MCF 10A (cell line): ENCODE data around the gene TRIM31. TPM values are rescaled to one million over a fixed set of nuclear protein-coding genes. Genes with fewer than 3 reads are reported as not detected.

Source experiments
- BruUV-seq: library from RNA; stranded (reverse); fragments of 400-500 nt; replicated peaks from 2 replicates; lab custom pipeline; 2021; lab: Mats Ljungman, UMichigan
- CTCF ChIA-PET: fragments of 300-600 bp; sonication (Branson Sonifier 250); formaldehyde crosslinking; extraction: SDS; loops from one replicate; lab custom pipeline; 2021; ENCODE audit warnings: antibody characterized with exemption, inconsistent platforms; lab: Yijun Ruan, JAX
- POLR2A ChIA-PET: fragments of 300-600, 350-650 bp; sonication (Branson Sonifier 250); formaldehyde crosslinking; extraction: SDS; loops from one replicate; lab custom pipeline; 2020; ENCODE audit warnings: antibody characterized with exemption, inconsistent platforms; lab: Yijun Ruan, JAX
- DNase-seq: peaks from one replicate; pipeline ENCODE4 v3.0.0-alpha.2; 2018; ENCODE audit not compliant: unreplicated experiment
- H3K27ac Mint-ChIP-seq: one replicate; pipeline ENCODE4 v1.8.0; 2022; ENCODE audit warnings: mild to moderate bottlenecking, low read depth, mixed read lengths; ENCODE audit not compliant: unreplicated experiment
- H3K27me3 Mint-ChIP-seq: one replicate; pipeline ENCODE4 v1.8.0; 2022; ENCODE audit warnings: mixed read lengths; ENCODE audit not compliant: insufficient read depth, unreplicated experiment
- H3K36me3 Mint-ChIP-seq: one replicate; pipeline ENCODE4 v1.8.0; 2022; ENCODE audit warnings: mild to moderate bottlenecking, moderate library complexity, mixed read lengths; ENCODE audit not compliant: insufficient read depth, unreplicated experiment
- H3K4me1 Mint-ChIP-seq: one replicate; pipeline ENCODE4 v1.8.0; 2022; ENCODE audit warnings: mixed read lengths; ENCODE audit not compliant: insufficient read depth, unreplicated experiment
- H3K4me3 Mint-ChIP-seq: one replicate; pipeline ENCODE4 v1.8.0; 2022; ENCODE audit warnings: mild to moderate bottlenecking, moderate library complexity, mixed read lengths; ENCODE audit not compliant: unreplicated experiment
- H3K9me3 Mint-ChIP-seq: one replicate; pipeline ENCODE4 v1.8.0; 2022; ENCODE audit warnings: mixed read lengths; ENCODE audit not compliant: unreplicated experiment
- CTCF ChIP-seq: fragments of 200-600 bp; IDR thresholded peaks from one replicate; pipeline ENCODE4 v1.8.0; 2022; ENCODE audit warnings: antibody characterized with exemption, mild to moderate bottlenecking; ENCODE audit not compliant: unreplicated experiment
- intact Hi-C: fragments of 100-400 bp; cut with micrococcal nuclease; formaldehyde crosslinking; loops from 2 replicates; pipeline ENCODE4 v1.14.1; 2022
- total RNA-seq: library from RNA; stranded (reverse); gene quantifications from 2 replicates; pipeline ENCODE4 v1.2.3, GENCODE V29; 2022

The TRIM31 gene
- total RNA-seq, 1 experiment from 2014 or later: not detected

GRCh38 chr6:30102414-30102969 is 10.4 kb downstream of the TRIM31 start:
- H3K27me3 Mint-ChIP-seq: peaks cover 15% of the 10 kb centered on the region
- intact Hi-C loops: loop anchor here (2.0 kb wide), 3 partner anchors 36 to 224 kb away; partner anchors contain the start of genes PPP1R11, TRIM26 and TRIM39
- H3K4me3 Mint-ChIP-seq: peak overlapping the region; percentile 70
- peak overlapping the region; percentile 84 for H3K27ac Mint-ChIP-seq
- BruUV-seq: TSS peak; percentile 61
- no peaks in the 10 kb centered on the region for H3K36me3 Mint-ChIP-seq
- TF ChIP-seq CTCF: no peak
- H3K9me3 Mint-ChIP-seq: no peaks in the 10 kb centered on the region
- POLR2A ChIA-PET: interaction anchor here (0.6 to 5.6 kb wide), 28 partner anchors 10 to 453 kb away, joined by 3 to 83 read pairs (median 7); partner anchors contain the start of genes POLR1H, PPP1R11, RNF39 and TRIM26
- CTCF ChIA-PET: interaction anchor here (0.7 to 5.2 kb wide), 14 partner anchors 10 to 68 kb away, joined by 3 to 153 read pairs (median 6); partner anchors contain the start of genes TRIM10 and TRIM31
- peak; percentile 91 for DNase-seq
- peaks cover 36% of the 10 kb centered on the region for H3K4me1 Mint-ChIP-seq

GRCh38 chr6:30101444-30102413 is 11.2 kb downstream of the TRIM31 start:
- CTCF ChIA-PET: interaction anchor here (0.7 to 1.6 kb wide), 10 partner anchors 11 to 110 kb away, joined by 3 to 32 read pairs (median 4); partner anchors contain the start of genes POLR1H and TRIM31
- H3K9me3 Mint-ChIP-seq: no peaks in the 10 kb centered on the region
- H3K27me3 Mint-ChIP-seq: peaks cover 18% of the 10 kb centered on the region
- POLR2A ChIA-PET: interaction anchor here (0.5 to 5.6 kb wide), 25 partner anchors 8 to 1266 kb away, joined by 3 to 83 read pairs (median 7); partner anchors contain the start of genes POLR1H, PPP1R11, RNF39 and TRIM26
- no peak for TF ChIP-seq CTCF
- peak overlapping the region; percentile 84 for H3K27ac Mint-ChIP-seq
- BruUV-seq: TSS peak; percentile 58
- no peaks in the 10 kb centered on the region for H3K36me3 Mint-ChIP-seq
- intact Hi-C loops: loop anchor here (2.0 kb wide), 3 partner anchors 35 to 225 kb away; partner anchors contain the start of genes PPP1R11, TRIM26 and TRIM39
- peak; percentile 89 for DNase-seq
- peak overlapping the region; percentile 70 for H3K4me3 Mint-ChIP-seq
- H3K4me1 Mint-ChIP-seq: peaks cover 38% of the 10 kb centered on the region

GRCh38 chr6:30100585-30101443 is 12.1 kb downstream of the TRIM31 start:
- BruUV-seq: no TSS peak
- no peaks in the 10 kb centered on the region for H3K9me3 Mint-ChIP-seq
- no peak for TF ChIP-seq CTCF
- DNase-seq: peak; percentile 32
- peaks cover 18% of the 10 kb centered on the region for H3K27me3 Mint-ChIP-seq
- peaks cover 38% of the 10 kb centered on the region for H3K4me1 Mint-ChIP-seq
- ChIA-PET POLR2A (interaction anchor here (0.6 to 5.6 kb wide), 19 partner anchors 7 to 457 kb away, joined by 3 to 83 read pairs (median 7); partner anchors contain the start of genes POLR1H, PPP1R11, RNF39 and TRIM26), CTCF (interaction anchor here (0.8 to 1.6 kb wide), 6 partner anchors 12 to 40 kb away, joined by 3 to 32 read pairs (median 4); partner anchors contain the start of genes POLR1H and TRIM31)
- H3K27ac Mint-ChIP-seq: peak overlapping the region; percentile 40
- intact Hi-C loops: no loop called here
- peak overlapping the region; percentile 70 for H3K4me3 Mint-ChIP-seq
- H3K36me3 Mint-ChIP-seq: no peaks in the 10 kb centered on the region
